Activated CD4-positive, alpha-beta T cell treated with anti-CD3 and anti-CD28 coated beads, Interleukin-2, amount 10 ng/mL, durations not matched to agents 7 days and 5 days (primary cell): ENCODE results near the gene DMRT1. TPM values are rescaled to one million over a fixed set of nuclear protein-coding genes. Genes with fewer than 3 reads are reported as not detected.

ENCODE experiments used
- CTCF ChIA-PET: fragments of 350-600 bp; sonication (Branson Sonifier 250); formaldehyde crosslinking; loops from one replicate; lab custom pipeline; 2021; ENCODE audit warnings: antibody characterized with exemption; lab: Charles Lee
- POLR2A ChIA-PET: fragments of 350-600 bp; sonication (Branson Sonifier 250); formaldehyde crosslinking; loops from one replicate; lab custom pipeline; 2021; ENCODE audit warnings: antibody characterized with exemption; lab: Charles Lee
- DNase-seq: peaks from one replicate; pipeline ENCODE4 v3.0.0-alpha.2; 2020
- H3K27ac Mint-ChIP-seq: one replicate; pipeline ENCODE4 v1.8.0; 2021; ENCODE audit warnings: mild to moderate bottlenecking, moderate library complexity, mixed read lengths
- H3K27me3 Mint-ChIP-seq: one replicate; pipeline ENCODE4 v1.8.0; 2021; ENCODE audit warnings: mixed read lengths
- H3K36me3 Mint-ChIP-seq: one replicate; pipeline ENCODE4 v1.8.0; 2021; ENCODE audit warnings: low read depth, mixed read lengths
- H3K4me1 Mint-ChIP-seq: one replicate; pipeline ENCODE4 v1.8.0; 2021; ENCODE audit warnings: mixed read lengths
- H3K4me3 Mint-ChIP-seq: one replicate; pipeline ENCODE4 v1.8.0; 2021; ENCODE audit warnings: mild to moderate bottlenecking, moderate library complexity, mixed read lengths
- H3K9me3 Mint-ChIP-seq: one replicate; pipeline ENCODE4 v1.8.0; 2021; ENCODE audit warnings: mixed read lengths
- total RNA-seq, 2 experiments: library from RNA; stranded (reverse); gene quantifications; one replicate each; pipeline ENCODE4 v1.2.3, GENCODE V29; 2021

DMRT1 gene
- total RNA-seq, 2 experiments from 2014 or later: not detected

- peaks cover 4% of the 10 kb centered on the region for H3K9me3 Mint-ChIP-seq
- H3K27ac Mint-ChIP-seq: peak overlapping the region; percentile 68
- no peak for DNase-seq
- H3K36me3 Mint-ChIP-seq: peaks cover 4% of the 10 kb centered on the region
- ChIA-PET CTCF (interaction anchor here (1.3 kb wide), 1 partner anchor 130 kb away, joined by 3 read pairs; no protein-coding TSS in a partner anchor), POLR2A (no interaction called here)
- H3K4me1 Mint-ChIP-seq: peaks cover 7% of the 10 kb centered on the region
- H3K27me3 Mint-ChIP-seq: peaks cover 85% of the 10 kb centered on the region
- H3K4me3 Mint-ChIP-seq: no peak overlapping the region
Observed at GRCh38 chr9:970151-970996, 128.9 kb downstream of the DMRT1 start.

- H3K27me3 Mint-ChIP-seq: peaks cover 80% of the 10 kb centered on the region
- peaks cover 4% of the 10 kb centered on the region for H3K9me3 Mint-ChIP-seq
- peaks cover 6% of the 10 kb centered on the region for H3K36me3 Mint-ChIP-seq
- ChIA-PET CTCF (no interaction called here), POLR2A (no interaction called here)
- no peak overlapping the region for H3K4me3 Mint-ChIP-seq
- DNase-seq: no peak
- H3K27ac Mint-ChIP-seq: peak overlapping the region; percentile 2
- peaks cover 10% of the 10 kb centered on the region for H3K4me1 Mint-ChIP-seq
Observed at GRCh38 chr9:971901-972500, 130.5 kb downstream of the DMRT1 start.

DNA sequence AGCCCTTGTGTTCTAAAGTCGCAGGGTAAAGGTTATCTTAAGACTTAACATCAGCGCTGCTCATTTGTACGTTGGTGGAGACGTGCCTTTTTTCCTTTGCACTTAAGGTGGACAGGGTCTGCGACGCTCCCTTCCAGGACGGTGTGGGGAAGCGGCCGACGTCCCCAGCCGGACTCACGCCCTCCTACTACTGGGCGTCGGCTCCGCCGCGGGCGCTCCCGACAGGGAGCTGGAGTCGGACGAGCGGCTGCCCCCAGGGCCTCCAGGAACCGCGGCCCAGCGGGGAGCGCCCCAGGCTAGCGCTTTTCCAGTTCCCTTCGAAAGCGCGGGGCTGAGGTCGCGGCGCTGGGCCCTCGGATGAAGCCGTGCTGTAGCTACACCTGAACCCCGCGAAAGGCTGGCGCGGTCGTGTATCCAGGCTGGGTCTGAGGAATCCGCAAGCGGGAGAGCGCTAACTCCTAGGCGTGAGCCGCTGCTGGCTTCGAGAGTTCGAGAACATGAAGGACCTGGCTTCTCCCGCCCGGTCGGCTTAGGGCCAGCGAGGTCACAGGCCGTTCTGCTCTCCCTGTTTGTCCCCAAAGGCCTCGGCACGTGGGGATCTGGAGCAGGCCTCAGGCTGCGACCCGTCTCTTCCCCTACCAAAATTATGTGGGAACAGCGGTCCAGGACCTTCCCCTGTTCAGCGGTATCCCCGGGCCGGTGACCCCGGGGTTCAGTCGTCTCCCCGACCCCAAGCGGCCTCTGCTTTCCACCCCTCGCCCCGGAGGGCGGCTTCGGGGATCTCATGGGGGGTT lies 131.2 kb downstream of the DMRT1 start:
- Mint-ChIP-seq H3K4me3 (no peak overlapping the region), H3K9me3 (peaks cover 4% of the 10 kb centered on the region), H3K36me3 (peaks cover 6% of the 10 kb centered on the region), H3K27me3 (peaks cover 77% of the 10 kb centered on the region), H3K27ac (no peak overlapping the region), H3K4me1 (peaks cover 10% of the 10 kb centered on the region)
- POLR2A ChIA-PET: no interaction called here
- CTCF ChIA-PET: no interaction called here
- DNase-seq: no peak

- H3K27ac Mint-ChIP-seq: peak overlapping the region; percentile 10
- H3K4me3 Mint-ChIP-seq: no peak overlapping the region
- peaks cover 4% of the 10 kb centered on the region for H3K9me3 Mint-ChIP-seq
- ChIA-PET POLR2A (no interaction called here), CTCF (no interaction called here)
- peaks cover 6% of the 10 kb centered on the region for H3K36me3 Mint-ChIP-seq
- peaks cover 7% of the 10 kb centered on the region for H3K4me1 Mint-ChIP-seq
- DNase-seq: no peak
- H3K27me3 Mint-ChIP-seq: peaks cover 77% of the 10 kb centered on the region
Observed at GRCh38 chr9:973295-973834, 131.9 kb downstream of the DMRT1 start.

DNA sequence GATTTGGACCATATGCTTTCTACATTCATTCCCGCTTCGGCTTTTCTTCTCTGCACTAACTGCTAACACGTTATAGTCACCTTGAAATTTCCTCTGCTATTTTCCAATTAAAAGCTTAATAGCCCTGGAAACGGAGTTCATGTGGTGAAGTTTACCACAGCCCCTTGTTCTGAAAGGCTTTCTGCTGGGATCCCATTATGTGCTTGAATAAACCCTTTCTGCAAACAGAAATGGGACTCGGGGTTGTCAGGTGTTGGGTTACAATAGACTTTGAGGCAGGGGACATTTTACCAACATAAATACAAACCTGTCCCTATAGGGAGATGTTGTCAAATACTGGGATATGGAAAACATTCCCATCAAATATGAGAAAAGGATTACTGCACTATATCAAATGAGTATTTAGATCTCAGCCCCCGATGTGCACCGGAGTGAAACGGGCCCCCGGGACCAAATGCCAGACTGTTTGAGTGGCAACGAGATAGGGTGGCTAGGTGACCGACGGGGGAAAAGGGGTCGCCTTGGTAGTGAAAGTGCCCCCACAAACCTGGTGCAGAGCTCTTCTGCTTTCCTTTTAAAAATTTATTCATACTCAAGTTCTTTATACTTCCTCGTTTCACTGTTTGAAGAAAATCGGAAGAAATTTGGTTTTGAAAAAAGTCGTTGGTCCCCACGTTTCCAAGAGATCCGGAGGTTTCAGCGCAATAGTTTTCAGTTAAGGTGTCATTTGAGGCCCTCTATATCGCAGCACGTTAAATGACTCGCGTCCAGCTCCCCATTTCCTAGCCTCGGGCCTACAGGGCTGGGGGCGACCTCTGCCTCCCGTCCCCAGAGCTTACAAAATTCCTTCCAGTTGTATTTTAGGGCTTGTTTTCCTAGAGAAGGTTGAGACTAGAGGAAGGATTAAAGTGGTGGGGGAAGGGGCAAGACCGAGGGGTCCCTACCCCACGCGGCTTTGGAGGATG lies 132.8 kb downstream of the DMRT1 start:
- Mint-ChIP-seq H3K27me3 (peaks cover 76% of the 10 kb centered on the region), H3K4me1 (peaks cover 4% of the 10 kb centered on the region), H3K9me3 (peaks cover 4% of the 10 kb centered on the region), H3K27ac (peak overlapping the region; percentile 14), H3K36me3 (peaks cover 3% of the 10 kb centered on the region), H3K4me3 (no peak overlapping the region)
- ChIA-PET POLR2A (no interaction called here), CTCF (no interaction called here)
- no peak for DNase-seq

- ChIA-PET CTCF (no interaction called here), POLR2A (no interaction called here)
- no peak for DNase-seq
- Mint-ChIP-seq H3K9me3 (peaks cover 3% of the 10 kb centered on the region), H3K27me3 (peaks cover 79% of the 10 kb centered on the region), H3K36me3 (peaks cover 3% of the 10 kb centered on the region), H3K4me1 (peaks cover 3% of the 10 kb centered on the region), H3K27ac (peak overlapping the region; percentile 25), H3K4me3 (no peak overlapping the region)
Observed at GRCh38 chr9:974996-975739, 133.7 kb downstream of the DMRT1 start.

GRCh38 chr9:975740-976257 lies 134.3 kb downstream of the DMRT1 start:
- no peaks in the 10 kb centered on the region for H3K9me3 Mint-ChIP-seq
- H3K27me3 Mint-ChIP-seq: peaks cover 79% of the 10 kb centered on the region
- no peak for DNase-seq
- ChIA-PET POLR2A (no interaction called here), CTCF (no interaction called here)
- no peak overlapping the region for H3K4me3 Mint-ChIP-seq
- peak overlapping the region; percentile 54 for H3K27ac Mint-ChIP-seq
- peaks cover 3% of the 10 kb centered on the region for H3K4me1 Mint-ChIP-seq
- peaks cover 3% of the 10 kb centered on the region for H3K36me3 Mint-ChIP-seq

GRCh38 chr9:976258-976942 lies 134.9 kb downstream of the DMRT1 start, which contains the start of gene DMRT3:
DMRT3 (plus strand) TSS chr9:976655; CDS start chr9:977002, 347 bp downstream.
- ChIA-PET POLR2A (no interaction called here), CTCF (interaction anchor here (0.6 kb wide), 1 partner anchor 23 kb away, joined by 3 read pairs; no protein-coding TSS in a partner anchor)
- H3K36me3 Mint-ChIP-seq: peaks cover 3% of the 10 kb centered on the region
- DNase-seq: no peak
- H3K9me3 Mint-ChIP-seq: no peaks in the 10 kb centered on the region
- H3K4me1 Mint-ChIP-seq: peaks cover 3% of the 10 kb centered on the region
- H3K27me3 Mint-ChIP-seq: peaks cover 79% of the 10 kb centered on the region
- H3K27ac Mint-ChIP-seq: peak within 1 kb of the TSS; percentile 54
- H3K4me3 Mint-ChIP-seq: no peak within 1 kb of the TSS

- H3K27me3 Mint-ChIP-seq: peaks cover 83% of the 10 kb centered on the region
- POLR2A ChIA-PET: no interaction called here
- peaks cover 3% of the 10 kb centered on the region for H3K4me1 Mint-ChIP-seq
- H3K4me3 Mint-ChIP-seq: no peak overlapping the region
- H3K36me3 Mint-ChIP-seq: peaks cover 3% of the 10 kb centered on the region
- H3K9me3 Mint-ChIP-seq: no peaks in the 10 kb centered on the region
- CTCF ChIA-PET: interaction anchor here (0.6 kb wide), 1 partner anchor 24 kb away, joined by 3 read pairs; no protein-coding TSS in a partner anchor
- no peak for DNase-seq
- no peak overlapping the region for H3K27ac Mint-ChIP-seq
Observed at GRCh38 chr9:976943-977837, 135.7 kb downstream of the DMRT1 start.
